ENCODE results near the gene NEAT1.

The NEAT1 gene

GRCh38 chr11:65425105-65425970, 2.7 kb downstream of the NEAT1 start:
- no peak for DNase-seq

- no peak for DNase-seq
Observed at GRCh38 chr11:65425971-65426838, 3.6 kb downstream of the NEAT1 start.

DNA sequence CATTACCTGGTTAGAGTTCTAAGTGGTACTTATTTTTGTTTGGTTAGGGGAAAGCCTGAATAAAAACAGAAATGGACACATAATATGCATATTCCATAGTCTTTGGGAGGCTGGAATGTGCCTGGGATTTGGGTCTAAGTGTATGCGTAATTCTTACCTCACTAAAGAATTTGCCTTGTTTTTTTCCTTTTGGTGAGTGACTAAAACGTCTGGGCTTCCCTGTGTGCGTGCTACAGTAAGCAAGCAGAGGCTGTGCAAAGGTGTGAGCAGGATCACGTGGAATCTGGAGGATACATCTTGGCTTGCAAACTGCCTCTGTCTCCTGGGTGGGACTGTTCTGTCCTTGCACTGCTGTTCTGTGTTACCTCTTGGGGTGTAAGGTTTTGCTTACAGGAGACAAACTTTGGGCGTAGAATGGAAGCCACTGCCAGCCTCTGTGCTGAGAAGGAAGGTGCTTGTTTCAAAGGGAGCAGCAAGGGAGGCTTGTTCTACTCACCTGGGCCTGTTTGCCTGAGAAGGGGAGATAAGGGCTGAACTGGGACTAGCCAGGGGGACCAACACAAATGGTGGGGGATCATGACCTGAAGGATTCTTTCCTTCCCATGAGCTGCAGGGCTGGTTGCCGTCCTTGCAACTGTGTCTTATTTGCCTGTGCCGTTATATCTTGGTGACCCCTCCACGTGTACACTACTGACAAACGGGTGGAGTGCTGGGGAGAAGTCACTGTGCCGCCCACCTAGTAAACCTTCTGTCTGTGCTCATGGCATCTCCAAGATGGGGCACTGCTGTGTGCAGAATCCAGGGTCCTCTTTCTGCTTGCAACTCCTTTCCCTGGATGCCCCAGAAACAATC, 4.5 kb downstream of the NEAT1 start:
- DNase-seq, result no peak

- no peak for DNase-seq
Observed at GRCh38 chr11:65427691-65428577, 5.3 kb downstream of the NEAT1 start.

DNA sequence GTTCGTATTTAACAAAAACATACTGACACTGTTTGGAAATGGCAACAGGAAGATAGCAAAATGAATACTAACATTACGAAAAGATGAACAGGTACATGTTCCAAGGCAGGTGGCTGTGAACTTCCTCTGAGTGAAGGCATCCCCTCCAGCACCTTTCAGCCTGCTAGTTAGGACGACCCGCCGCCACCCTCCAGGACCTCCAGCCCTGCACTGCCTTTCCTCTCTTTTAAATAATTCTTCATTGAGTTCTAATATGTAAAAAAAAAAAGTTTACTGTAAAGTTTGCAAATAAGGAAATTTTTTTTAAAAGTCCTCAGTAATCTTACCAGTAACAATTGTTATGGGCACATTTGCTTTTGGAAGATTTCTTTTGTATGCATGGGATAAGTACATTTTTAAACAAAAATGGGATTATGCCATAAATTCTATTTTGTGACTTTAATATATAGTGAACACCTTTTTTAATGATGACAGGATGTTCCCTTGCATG, 6.0 kb downstream of the NEAT1 start:
- no peak for DNase-seq

DNA sequence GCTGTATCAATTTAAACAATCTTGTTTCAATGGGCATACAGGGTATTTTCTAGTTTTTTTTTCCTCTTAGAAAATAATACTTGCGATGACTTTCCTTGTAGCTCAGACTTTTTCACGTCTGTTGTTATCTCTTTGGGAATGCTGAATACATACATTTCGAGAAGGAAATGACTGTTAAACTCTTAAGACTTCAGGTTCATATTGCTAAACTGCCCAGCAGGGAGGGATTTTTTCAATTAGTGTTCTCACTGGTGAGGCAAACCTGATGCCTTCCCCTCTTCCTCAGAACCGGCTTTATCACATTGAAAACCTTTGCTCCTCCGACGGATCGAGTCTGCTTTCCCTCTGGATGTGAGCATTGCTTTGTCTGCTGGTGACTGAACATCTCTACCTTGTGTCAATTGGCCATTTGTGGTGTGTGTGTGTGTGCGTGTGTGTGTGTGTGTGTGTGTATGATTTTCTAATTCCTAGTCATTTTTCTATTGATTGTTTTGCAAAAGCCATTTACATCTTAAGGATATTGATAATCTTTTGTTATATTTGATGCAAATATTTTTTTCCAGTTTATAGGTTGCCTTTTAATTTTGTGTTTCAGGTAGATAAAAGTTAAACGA, 6.6 kb downstream of the NEAT1 start:
- DNase-seq, result no peak

- no peak for DNase-seq
Observed at GRCh38 chr11:65429724-65430405, 7.3 kb downstream of the NEAT1 start.

GRCh38 chr11:65430406-65431217, 8.0 kb downstream of the NEAT1 start:
- no peak for DNase-seq

DNA sequence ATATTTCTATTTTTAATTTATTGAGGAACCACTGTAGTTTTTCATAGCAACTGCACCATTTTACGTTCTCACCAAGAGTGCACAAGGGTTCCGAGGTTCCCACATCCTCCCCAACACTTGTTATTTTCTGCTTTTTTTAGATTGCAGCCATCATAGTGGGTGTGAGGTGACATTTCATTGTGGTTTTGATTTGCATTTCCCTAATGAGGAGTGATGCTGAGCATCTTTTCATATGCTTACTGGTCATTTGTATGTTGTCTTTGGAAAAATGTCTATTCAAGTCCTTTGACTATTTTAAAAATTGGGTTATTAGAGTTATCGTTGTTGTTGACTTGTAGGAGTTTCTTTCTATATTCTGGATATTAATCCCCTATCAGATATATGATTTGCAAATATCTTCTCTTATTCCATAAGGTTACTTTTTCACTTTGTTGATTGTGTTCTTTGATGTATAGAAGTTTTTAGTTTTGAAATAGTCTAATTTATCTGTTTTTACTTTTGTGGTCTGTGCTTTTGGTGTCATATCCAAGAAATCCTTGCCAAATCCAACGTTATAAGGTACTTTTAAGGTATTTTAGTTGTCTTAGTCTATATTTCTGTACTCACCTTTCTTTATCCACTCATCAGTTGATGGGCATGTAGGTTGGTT, 9.0 kb downstream of the NEAT1 start:
- no peak for DNase-seq

DNA sequence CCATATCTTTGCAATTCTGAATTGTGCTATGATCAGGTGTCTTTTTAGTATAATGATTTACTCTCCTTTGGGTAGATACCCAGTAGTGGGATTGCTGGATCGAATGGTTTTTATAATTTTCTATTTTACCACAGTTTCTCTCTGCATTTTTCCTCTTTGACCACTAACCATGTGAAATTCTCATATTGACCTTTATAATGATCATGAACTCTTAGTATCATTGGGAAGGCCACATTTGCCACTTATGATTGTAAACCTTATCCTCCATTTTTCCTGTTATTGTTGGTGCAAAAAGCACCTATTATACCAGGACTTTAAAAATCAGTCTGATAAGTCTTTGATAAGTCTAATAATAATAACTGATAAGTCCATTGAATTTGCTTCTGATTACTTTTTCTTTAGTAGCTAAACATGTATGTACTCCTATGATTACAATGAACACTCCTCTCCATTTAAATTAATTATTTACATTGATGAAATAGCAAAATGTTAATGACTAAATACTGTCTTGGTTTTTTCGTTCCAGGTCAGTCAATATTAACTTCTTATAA, 9.6 kb downstream of the NEAT1 start:
- no peak for DNase-seq

DNA sequence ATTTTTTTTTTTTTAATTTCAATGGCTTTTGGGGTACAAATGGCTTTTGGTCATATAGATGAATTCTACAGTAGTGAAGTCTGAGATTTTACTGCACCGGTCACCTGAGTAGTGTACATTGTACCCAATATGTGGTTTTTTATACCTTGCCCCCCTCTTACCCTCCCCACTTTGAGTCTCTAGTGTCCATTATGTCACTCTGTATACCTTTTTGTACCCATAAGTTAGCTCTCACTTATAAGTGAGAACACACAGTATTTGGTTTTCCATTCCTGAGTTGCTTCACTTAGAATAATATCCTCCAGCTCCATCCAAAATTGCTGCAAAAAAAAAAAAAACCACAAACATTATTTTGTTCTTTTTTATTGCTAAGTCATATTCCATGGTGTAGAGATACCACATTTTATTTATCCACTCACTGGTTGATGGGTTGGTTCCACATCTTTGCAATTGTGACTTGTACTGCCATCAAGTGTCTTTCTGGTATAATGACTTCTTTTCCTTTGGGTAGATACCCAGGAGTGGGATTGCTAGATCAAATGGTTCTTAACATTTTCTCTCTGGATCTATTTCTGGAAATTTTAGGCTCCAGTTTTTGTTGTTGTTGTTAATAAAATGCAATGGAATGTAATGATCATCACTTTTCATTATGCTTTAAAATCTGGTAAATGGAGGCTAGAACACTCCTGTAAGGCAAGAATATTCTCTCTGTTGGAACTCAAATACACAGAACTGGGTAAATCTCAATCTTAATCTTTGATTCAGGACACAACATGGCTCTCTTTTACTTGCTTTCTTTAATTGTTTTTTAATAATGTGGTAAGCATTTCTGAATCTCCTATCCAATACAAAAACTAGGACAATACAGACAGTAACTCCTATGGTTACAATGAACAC, 10.3 kb downstream of the NEAT1 start:
- DNase-seq, result no peak

DNA sequence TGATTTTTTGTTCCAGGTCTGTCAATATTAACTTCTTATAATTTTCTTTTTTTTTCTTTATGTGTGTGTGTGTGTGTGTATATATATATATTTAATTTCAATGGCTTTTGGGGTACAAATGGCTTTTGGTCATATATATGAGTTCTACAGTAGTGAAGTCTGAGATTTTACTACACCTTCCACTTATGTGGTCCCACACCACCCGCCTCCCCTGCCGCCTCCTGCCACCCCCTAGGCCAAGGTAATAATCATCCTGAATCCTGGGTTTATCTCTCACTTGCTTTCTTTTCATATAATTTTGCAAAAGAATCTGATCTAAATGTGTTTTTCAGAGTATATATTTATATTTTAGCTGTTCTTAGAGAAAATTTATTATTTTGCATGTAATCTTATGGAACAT, 11.1 kb downstream of the NEAT1 start:
- no peak for DNase-seq

- no peak for DNase-seq
Observed at GRCh38 chr11:65434057-65434666, 11.6 kb downstream of the NEAT1 start.

GRCh38 chr11:65434667-65435410, 12.2 kb downstream of the NEAT1 start:
- DNase-seq, result no peak

GRCh38 chr11:65435411-65435931, 12.9 kb downstream of the NEAT1 start:
- DNase-seq, result no peak

- DNase-seq, result no peak
Observed at GRCh38 chr11:65435981-65436411, 13.4 kb downstream of the NEAT1 start.
